SU-DHL-6 (cell line): Measurements from ENCODE around the gene AEBP1.

Experiments used
- EZH2phosphoT487 ChIP-seq: fragments of 200-600 bp; sonication (generic), shearing (Covaris generic); conservative IDR thresholded peaks from 2 replicates; pipeline ENCODE4 v1.6.1; 2018; ENCODE audit warnings: mild to moderate bottlenecking, antibody characterized with exemption, low read length, moderate library complexity, mixed read lengths
- TF ChIP-seq, protein P1 (sequence below): fragments of 200-600 bp; sonication (generic); IDR thresholded peaks from one replicate; pipeline ENCODE4 v1.5.1; 2017; ENCODE audit warnings: antibody characterized with exemption, mild to moderate bottlenecking, low read length, moderate library complexity; ENCODE audit not compliant: insufficient read depth, poor library complexity, severe bottlenecking

DNA sequence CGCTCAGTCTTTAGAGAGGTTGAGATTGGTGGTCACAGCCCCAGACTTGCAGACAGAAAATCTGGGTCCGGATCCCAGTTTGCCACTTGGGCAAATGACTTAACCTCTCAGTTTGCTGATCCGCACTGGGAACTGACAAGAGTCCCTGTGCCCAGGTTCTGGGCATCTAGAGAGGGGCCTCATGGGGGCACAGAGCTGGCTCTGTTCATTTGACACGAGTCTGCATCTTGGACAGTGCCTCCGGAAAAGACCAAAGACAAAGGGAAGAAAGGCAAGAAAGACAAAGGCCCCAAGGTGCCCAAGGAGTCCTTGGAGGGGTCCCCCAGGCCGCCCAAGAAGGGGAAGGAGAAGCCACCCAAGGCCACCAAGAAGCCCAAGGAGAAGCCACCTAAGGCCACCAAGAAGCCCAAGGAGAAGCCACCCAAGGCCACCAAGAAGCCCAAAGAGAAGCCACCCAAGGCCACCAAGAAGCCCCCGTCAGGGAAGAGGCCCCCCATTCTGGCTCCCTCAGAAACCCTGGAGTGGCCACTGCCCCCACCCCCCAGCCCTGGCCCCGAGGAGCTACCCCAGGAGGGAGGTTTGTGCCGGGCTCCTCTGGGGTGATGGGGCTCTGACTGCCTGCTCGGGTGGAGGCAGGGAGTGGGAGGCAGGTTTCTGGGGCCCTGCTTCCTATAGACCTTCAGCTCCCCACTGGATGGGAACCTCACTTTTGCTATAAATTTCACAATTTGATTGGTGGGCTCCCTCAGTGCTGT lies 2.3 kb downstream of the AEBP1 start:
- TF ChIP-seq, protein P1, sequence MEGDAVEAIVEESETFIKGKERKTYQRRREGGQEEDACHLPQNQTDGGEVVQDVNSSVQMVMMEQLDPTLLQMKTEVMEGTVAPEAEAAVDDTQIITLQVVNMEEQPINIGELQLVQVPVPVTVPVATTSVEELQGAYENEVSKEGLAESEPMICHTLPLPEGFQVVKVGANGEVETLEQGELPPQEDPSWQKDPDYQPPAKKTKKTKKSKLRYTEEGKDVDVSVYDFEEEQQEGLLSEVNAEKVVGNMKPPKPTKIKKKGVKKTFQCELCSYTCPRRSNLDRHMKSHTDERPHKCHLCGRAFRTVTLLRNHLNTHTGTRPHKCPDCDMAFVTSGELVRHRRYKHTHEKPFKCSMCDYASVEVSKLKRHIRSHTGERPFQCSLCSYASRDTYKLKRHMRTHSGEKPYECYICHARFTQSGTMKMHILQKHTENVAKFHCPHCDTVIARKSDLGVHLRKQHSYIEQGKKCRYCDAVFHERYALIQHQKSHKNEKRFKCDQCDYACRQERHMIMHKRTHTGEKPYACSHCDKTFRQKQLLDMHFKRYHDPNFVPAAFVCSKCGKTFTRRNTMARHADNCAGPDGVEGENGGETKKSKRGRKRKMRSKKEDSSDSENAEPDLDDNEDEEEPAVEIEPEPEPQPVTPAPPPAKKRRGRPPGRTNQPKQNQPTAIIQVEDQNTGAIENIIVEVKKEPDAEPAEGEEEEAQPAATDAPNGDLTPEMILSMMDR = no peak
- TF ChIP-seq EZH2phosphoT487 = no peak
